BLaER1 treated with 17β-estradiol and CSF1 and Interleukin-3, amounts not matched to agents 10 nM and 100 nM (cell line): Measurements from ENCODE around the gene EHBP1L1.

ENCODE experiments used
- H3K27ac ChIP-seq, 11 experiments: shearing (Covaris generic); formaldehyde crosslinking; 2 replicates each; pipeline ENCODE4 v1.8.1; 2022
- H3K27me3 ChIP-seq, 11 experiments: shearing (Covaris generic); formaldehyde crosslinking; 2 replicates each; pipeline ENCODE4 v1.8.1; 2022
- H3K36me3 ChIP-seq, 11 experiments: shearing (Covaris generic); formaldehyde crosslinking; 2 replicates each; pipeline ENCODE4 v1.8.1; 2022
- H3K4me1 ChIP-seq, 10 experiments: shearing (Covaris generic); formaldehyde crosslinking; 2 replicates each; pipeline ENCODE4 v1.8.1; 2022
- H3K4me2 ChIP-seq, 11 experiments: shearing (Covaris generic); formaldehyde crosslinking; 2 replicates each; pipeline ENCODE4 v1.8.1; 2022
- H3K4me3 ChIP-seq, 10 experiments: shearing (Covaris generic); formaldehyde crosslinking; 2 replicates each; pipeline ENCODE4 v1.8.1; 2022
- H3K9ac ChIP-seq, 11 experiments: shearing (Covaris generic); formaldehyde crosslinking; 2 replicates each; pipeline ENCODE4 v1.8.1; 2022
- H3K9me3 ChIP-seq, 11 experiments: shearing (Covaris generic); formaldehyde crosslinking; replicated peaks in 1 of 11; 2 replicates each; pipeline ENCODE4 v1.8.1; 2022
- H4K20me1 ChIP-seq, 11 experiments: shearing (Covaris generic); formaldehyde crosslinking; 2 replicates each; pipeline ENCODE4 v1.8.1; 2022
- Cebpa-rat ChIP-seq, 11 experiments: shearing (Covaris generic); IDR thresholded peaks; 2 replicates each; pipeline ENCODE4 v1.8.1; 2022

EHBP1L1 gene

DNA sequence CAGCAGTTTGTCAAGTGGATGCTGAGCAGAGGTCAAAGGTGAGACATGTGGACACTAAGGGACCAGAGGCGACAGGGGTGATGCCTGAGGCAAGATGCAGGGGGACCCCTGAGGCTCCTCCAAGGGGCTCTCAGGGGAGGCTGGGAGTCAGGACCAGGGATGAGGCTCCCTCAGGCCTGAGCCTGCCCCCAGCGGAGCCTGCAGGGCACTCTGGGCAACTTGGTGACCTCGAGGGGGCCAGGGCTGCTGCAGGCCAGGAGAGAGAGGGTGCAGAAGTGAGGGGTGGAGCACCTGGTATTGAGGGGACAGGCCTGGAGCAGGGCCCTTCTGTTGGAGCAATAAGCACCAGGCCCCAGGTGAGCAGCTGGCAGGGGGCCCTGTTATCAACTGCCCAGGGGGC, 6.1 kb downstream of the EHBP1L1 start:
- no peak overlapping the region for H3K4me3 ChIP-seq

DNA sequence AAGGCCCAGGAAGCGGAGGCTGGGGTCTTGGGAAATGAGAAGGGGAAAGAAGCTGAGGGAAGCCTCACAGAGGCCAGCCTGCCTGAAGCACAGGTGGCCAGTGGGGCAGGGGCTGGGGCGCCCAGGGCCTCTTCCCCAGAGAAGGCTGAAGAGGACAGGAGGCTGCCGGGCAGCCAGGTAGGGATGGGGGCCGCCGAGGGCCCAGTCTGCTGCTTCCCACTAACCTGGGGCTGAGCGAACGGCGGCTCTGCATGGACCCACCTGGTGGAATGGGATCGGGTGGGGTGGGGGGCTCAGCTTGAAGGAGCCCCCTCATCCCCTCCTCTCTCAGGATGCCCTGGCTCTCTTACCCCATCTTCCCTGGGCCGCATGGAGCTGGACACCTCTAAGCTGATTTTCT, 7.7 kb downstream of the EHBP1L1 start:
- peaks cover 74 to 86% (median 81%) of the 10 kb centered on the region in 11 experiments for H3K36me3 ChIP-seq
- TF ChIP-seq Cebpa-rat (IDR thresholded peaks at IDR 0.05): no peak

More for the DNA sequence above, 6.1 kb downstream of the EHBP1L1 start:
- Histone ChIP-seq H3K4me2 (no peak overlapping the region; a peak in 1 of 22 replicates), H3K4me1 (peaks cover 34 to 85% (median 42%) of the 10 kb centered on the region in 10 experiments), H3K9ac (peak overlapping the region in 9 of 11 experiments; percentile 30 to 60 (median 44); a peak in 14 of 22 replicates), H3K9me3 (no peaks in the 10 kb centered on the region), H3K27me3 (no peaks in the 10 kb centered on the region), H3K27ac (peak overlapping the region in 7 of 11 experiments; percentile 13 to 44 (median 17); a peak in 9 of 22 replicates), H3K36me3 (peaks cover 74 to 90% (median 87%) of the 10 kb centered on the region in 11 experiments), H4K20me1 (peaks cover 7 to 98% (median 26%) of the 10 kb centered on the region in 11 experiments; a peak in 17 of 22 replicates)
- TF ChIP-seq Cebpa-rat (IDR thresholded peaks at IDR 0.05): no peak

DNA sequence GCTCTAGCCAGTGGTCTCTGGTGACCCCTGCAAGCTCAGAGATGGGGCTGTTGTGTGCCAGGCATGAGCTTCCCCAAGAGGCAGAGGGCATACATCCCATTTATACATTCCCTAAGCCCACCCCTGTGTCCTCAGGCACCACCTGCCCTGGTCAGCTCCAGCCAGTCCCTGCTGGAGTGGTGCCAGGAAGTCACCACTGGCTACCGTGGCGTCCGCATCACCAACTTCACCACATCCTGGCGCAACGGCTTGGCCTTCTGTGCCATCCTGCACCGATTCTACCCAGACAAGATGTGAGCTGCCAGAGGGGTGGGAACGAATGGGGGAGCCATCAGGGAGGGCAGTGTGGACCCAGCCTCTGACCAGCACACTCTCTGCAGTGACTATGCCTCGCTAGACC, 8.3 kb downstream of the EHBP1L1 start:
- no peak for TF ChIP-seq Cebpa-rat (IDR thresholded peaks at IDR 0.05)

More for the DNA sequence above, 7.7 kb downstream of the EHBP1L1 start:
- no peak overlapping the region for H3K4me2 ChIP-seq
- H3K4me3 ChIP-seq: no peak overlapping the region
- peaks cover 0 to 86% (median 13%) of the 10 kb centered on the region in 11 experiments; a peak in 11 of 22 replicates for H4K20me1 ChIP-seq
- no peaks in the 10 kb centered on the region for H3K9me3 ChIP-seq
- peak overlapping the region; percentile 2 to 55 (median 30); a peak in 12 of 22 replicates for H3K9ac ChIP-seq
- peak overlapping the region in 8 of 11 experiments; percentile 9 to 44 (median 32); a peak in 10 of 22 replicates for H3K27ac ChIP-seq
- H3K27me3 ChIP-seq: no peaks in the 10 kb centered on the region
- peaks cover 34 to 91% (median 42%) of the 10 kb centered on the region in 10 experiments for H3K4me1 ChIP-seq

DNA sequence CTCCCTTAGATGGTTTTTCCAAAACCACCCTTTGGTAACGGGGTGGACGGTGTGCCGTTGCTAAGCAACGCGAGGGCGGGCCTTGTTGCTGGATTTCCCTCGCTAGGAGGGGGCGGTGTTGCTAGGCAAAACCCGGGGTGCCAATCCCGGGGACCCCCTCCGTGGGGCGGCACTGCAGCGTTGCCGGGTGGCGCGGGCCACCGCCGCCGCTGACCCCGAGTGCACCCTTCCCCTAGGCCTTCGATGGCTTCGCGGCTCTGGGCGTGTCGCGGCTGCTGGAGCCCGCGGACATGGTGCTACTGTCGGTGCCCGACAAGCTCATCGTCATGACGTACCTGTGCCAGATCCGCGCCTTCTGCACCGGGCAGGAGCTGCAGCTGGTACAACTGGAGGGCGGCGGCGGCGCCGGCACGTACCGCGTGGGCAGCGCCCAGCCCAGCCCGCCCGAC, 8.9 kb downstream of the EHBP1L1 start:
- Histone ChIP-seq H3K27ac (no peak overlapping the region), H3K4me1 (peaks cover 41 to 94% (median 46%) of the 10 kb centered on the region in 10 experiments), H3K4me2 (no peak overlapping the region), H4K20me1 (peaks cover 0 to 86% (median 21%) of the 10 kb centered on the region in 11 experiments; a peak in 12 of 22 replicates), H3K4me3 (no peak overlapping the region), H3K9me3 (no peaks in the 10 kb centered on the region), H3K27me3 (no peaks in the 10 kb centered on the region), H3K9ac (no peak overlapping the region), H3K36me3 (peaks cover 68 to 81% (median 75%) of the 10 kb centered on the region in 11 experiments)
- no peak for TF ChIP-seq Cebpa-rat (IDR thresholded peaks at IDR 0.05)

More for the DNA sequence above, 8.3 kb downstream of the EHBP1L1 start:
- H3K4me3 ChIP-seq: no peak overlapping the region
- peak overlapping the region in 5 of 11 experiments; percentile 25 to 44 (median 40); a peak in 8 of 22 replicates for H3K27ac ChIP-seq
- H3K9ac ChIP-seq: peak overlapping the region in 8 of 11 experiments; percentile 1 to 55 (median 16); a peak in 6 of 22 replicates
- H3K9me3 ChIP-seq: no peaks in the 10 kb centered on the region
- peaks cover 0 to 86% (median 14%) of the 10 kb centered on the region in 11 experiments; a peak in 12 of 22 replicates for H4K20me1 ChIP-seq
- peaks cover 73 to 81% (median 77%) of the 10 kb centered on the region in 11 experiments for H3K36me3 ChIP-seq
- H3K4me1 ChIP-seq: peaks cover 35 to 91% (median 42%) of the 10 kb centered on the region in 10 experiments
- no peak overlapping the region for H3K4me2 ChIP-seq
- no peaks in the 10 kb centered on the region for H3K27me3 ChIP-seq

DNA sequence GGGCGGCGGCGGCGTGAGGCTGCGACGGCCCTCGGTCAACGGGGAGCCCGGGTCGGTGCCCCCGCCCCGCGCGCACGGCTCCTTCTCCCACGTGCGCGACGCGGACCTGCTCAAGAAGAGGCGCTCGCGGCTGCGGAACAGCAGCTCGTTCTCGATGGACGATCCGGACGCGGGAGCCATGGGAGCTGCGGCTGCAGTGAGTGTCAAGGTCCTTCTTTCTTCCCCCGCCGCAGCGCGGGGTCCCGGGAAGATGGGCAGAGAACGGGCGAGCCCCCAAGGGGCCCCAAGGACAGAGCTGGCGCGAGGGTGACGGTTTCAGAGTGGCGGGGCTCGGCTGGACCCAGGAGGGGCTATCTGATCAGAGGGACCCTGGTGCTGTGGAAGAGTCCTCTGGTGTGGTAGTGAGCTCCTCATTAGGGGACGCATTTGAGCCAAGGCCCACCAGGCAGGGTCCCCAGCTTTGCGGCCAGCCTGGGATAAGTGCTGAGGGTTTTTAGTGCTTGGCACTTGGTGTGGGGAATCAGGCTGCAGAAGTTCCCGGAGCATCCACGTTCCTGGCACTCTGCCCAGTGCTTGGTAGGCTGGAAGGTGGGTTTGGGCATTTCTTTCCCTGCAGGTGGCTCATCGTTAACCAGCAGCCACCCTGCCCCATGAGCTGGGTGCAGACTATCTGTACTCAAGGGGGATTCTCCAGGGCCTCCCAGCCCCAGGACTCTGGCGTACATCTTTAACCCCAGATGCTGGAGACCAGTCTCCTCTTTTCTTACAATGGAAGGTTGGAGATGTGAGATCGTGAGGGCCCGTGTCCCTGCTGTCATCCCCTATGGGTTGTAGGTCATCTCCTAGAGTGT, 9.8 kb downstream of the EHBP1L1 start:
- Histone ChIP-seq H3K4me1 (peaks cover 48 to 85% (median 53%) of the 10 kb centered on the region in 10 experiments), H3K27ac (peak overlapping the region in 7 of 11 experiments; percentile 30 to 91 (median 84); a peak in 8 of 22 replicates), H3K4me3 (no peak overlapping the region), H3K36me3 (peaks cover 67 to 81% (median 75%) of the 10 kb centered on the region in 11 experiments), H4K20me1 (peaks cover 0 to 85% (median 21%) of the 10 kb centered on the region in 11 experiments; a peak in 12 of 22 replicates), H3K27me3 (no peaks in the 10 kb centered on the region), H3K4me2 (peak overlapping the region; percentile 78 to 99 (median 97); a peak in 16 of 22 replicates), H3K9ac (peak overlapping the region in 7 of 11 experiments; percentile 65 to 77 (median 75); a peak in 8 of 22 replicates), H3K9me3 (no peaks in the 10 kb centered on the region)
- no peak for TF ChIP-seq Cebpa-rat (IDR thresholded peaks at IDR 0.05)

DNA sequence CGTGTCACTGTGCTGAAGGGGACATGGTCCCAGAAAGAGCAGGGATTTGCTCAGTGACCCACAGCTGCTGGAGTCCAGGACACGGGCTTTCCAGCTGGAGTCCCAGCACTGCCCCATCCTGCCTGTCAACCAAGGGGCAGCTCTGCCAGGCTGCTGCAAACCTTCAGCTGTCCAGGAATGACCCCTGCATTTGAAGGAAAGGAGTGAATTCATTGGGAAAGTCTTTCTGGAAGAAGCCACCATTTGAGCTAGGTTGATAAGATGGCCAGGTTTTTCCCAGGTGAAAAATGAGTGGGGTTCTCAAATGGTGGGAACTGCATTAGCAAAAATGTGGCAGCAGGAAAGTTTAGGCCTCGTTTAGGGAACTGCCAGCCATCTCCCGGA, 10.4 kb downstream of the EHBP1L1 start:
- Histone ChIP-seq H3K4me1 (peaks cover 48 to 83% (median 53%) of the 10 kb centered on the region in 10 experiments), H3K27ac (peak overlapping the region; percentile 23 to 91 (median 82); a peak in 17 of 22 replicates), H3K9me3 (no peaks in the 10 kb centered on the region), H3K36me3 (peaks cover 67 to 81% (median 75%) of the 10 kb centered on the region in 11 experiments), H3K4me2 (peak overlapping the region; percentile 78 to 99 (median 97); a peak in 21 of 22 replicates), H3K27me3 (no peaks in the 10 kb centered on the region), H3K9ac (peak overlapping the region in 9 of 11 experiments; percentile 33 to 77 (median 75); a peak in 13 of 22 replicates), H4K20me1 (peaks cover 0 to 85% (median 20%) of the 10 kb centered on the region in 11 experiments; a peak in 12 of 22 replicates), H3K4me3 (peak overlapping the region in 1 of 10 experiments; percentile 16; a peak in 1 of 20 replicates)
- no peak for TF ChIP-seq Cebpa-rat (IDR thresholded peaks at IDR 0.05)

DNA sequence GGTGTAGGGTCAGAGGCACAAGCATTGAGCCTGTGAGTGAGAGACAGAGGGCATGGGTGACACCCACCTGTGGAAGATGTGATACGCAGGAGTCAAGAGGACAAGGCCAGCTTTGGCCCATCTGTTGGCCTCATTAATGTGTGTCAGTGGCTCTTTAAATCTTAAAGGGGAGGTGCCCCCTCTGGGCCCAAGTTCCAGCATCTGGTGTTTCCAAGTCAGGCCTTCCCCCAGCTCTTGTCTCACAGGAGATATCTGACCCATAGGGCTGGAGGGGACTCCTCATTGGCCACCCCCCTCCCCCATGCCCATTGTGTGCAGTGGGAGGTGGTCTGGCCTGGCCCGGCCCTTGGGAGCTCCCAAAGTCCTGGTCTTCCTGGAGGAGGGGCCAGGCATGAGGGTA, 10.8 kb downstream of the EHBP1L1 start:
- Histone ChIP-seq H3K9ac (peak overlapping the region in 10 of 11 experiments; percentile 33 to 77 (median 74); a peak in 14 of 22 replicates), H3K4me2 (peak overlapping the region; percentile 78 to 99 (median 97)), H4K20me1 (peaks cover 0 to 82% (median 20%) of the 10 kb centered on the region in 11 experiments; a peak in 12 of 22 replicates), H3K27me3 (no peaks in the 10 kb centered on the region), H3K27ac (peak overlapping the region in 10 of 11 experiments; percentile 23 to 91 (median 82); a peak in 17 of 22 replicates), H3K36me3 (peaks cover 65 to 79% (median 73%) of the 10 kb centered on the region in 11 experiments), H3K9me3 (no peaks in the 10 kb centered on the region), H3K4me3 (peak overlapping the region in 2 of 10 experiments; percentile 15 to 16; a peak in 2 of 20 replicates), H3K4me1 (peaks cover 48 to 81% (median 53%) of the 10 kb centered on the region in 10 experiments)
- TF ChIP-seq Cebpa-rat (IDR thresholded peaks at IDR 0.05): no peak

DNA sequence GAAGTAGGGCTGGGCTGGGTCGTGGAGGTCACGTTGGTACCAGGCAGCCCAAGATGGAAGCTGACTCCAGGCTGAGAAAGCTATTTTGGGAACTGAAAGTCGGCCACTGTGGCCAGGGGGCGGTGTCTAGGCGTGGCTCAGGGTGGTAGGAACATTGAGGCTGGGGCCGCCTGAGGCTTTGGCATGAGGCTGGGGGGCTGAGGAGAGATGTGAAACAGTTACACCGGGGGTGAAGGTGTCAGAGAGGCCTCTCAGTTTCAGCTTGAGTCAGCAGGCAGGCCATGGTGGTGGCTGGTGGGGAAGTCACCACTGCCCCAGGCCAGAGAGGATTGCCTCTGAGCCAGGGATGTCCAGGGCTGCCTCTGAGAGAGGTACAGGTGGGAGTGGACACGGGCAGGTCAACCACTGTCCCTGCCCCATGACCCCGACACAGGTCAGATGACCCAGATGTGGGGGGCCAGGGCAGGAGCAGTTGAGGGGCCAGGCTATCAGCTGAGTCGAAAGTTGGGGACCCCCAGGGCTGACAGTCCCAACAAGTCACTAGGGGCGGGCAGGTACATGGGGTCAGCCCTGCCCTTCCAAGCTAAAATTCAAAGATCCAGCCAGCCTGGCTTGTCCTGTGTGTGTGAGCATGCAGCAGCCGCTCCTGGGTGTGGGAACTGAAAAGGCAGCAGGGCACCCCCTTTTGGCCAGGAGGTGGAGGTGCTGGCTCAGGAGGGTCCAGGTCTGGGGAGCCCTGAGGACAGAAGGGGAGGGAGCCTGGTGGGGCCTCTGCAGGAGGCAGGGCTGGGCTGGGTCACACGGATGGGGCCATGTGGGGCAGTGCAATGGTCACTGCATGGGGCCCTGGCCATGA, 12.6 kb downstream of the EHBP1L1 start:
- Histone ChIP-seq H3K27me3 (no peaks in the 10 kb centered on the region), H3K27ac (peak overlapping the region; percentile 70 to 91 (median 83)), H3K4me3 (peak overlapping the region; percentile 11 to 50 (median 36); a peak in 15 of 20 replicates), H3K4me1 (peaks cover 48 to 70% (median 55%) of the 10 kb centered on the region in 10 experiments), H3K9me3 (no peaks in the 10 kb centered on the region), H4K20me1 (peaks cover 3 to 82% (median 26%) of the 10 kb centered on the region in 11 experiments; a peak in 18 of 22 replicates), H3K36me3 (peaks cover 65 to 80% (median 73%) of the 10 kb centered on the region in 11 experiments), H3K4me2 (peak overlapping the region; percentile 78 to 99 (median 97)), H3K9ac (peak overlapping the region; percentile 65 to 78 (median 75))
- TF ChIP-seq Cebpa-rat (IDR thresholded peaks at IDR 0.05): no peak
